ENCODE measurements around the gene PIK3R4. TPM values are rescaled to one million over a fixed set of nuclear protein-coding genes. Genes with fewer than 3 reads are reported as not detected.

Gene PIK3R4
- total and polyA plus RNA-seq, 11 donors, result 10.9 to 24.3 (median 15.7) TPM

DNA sequence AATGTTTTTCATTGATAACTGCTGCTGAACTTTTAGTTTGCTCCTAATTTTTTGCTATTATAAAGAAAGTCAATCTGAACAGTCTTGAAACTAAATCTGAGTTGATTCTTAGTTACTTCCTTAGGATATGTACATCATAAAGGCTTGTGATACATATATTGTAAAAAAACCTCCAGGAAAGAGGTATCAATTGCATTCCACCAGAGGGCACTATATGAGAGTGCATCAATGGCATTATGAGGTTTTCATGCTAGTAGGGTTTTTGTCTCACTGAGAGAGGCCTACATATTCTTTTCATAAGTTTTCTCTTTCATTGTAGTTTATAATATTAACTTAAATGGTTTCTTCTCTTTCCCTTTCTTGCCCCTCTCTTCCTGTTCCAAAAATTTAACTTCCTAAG lies 46.9 kb downstream of the PIK3R4 start:
- TF ChIP-seq, protein P1, sequence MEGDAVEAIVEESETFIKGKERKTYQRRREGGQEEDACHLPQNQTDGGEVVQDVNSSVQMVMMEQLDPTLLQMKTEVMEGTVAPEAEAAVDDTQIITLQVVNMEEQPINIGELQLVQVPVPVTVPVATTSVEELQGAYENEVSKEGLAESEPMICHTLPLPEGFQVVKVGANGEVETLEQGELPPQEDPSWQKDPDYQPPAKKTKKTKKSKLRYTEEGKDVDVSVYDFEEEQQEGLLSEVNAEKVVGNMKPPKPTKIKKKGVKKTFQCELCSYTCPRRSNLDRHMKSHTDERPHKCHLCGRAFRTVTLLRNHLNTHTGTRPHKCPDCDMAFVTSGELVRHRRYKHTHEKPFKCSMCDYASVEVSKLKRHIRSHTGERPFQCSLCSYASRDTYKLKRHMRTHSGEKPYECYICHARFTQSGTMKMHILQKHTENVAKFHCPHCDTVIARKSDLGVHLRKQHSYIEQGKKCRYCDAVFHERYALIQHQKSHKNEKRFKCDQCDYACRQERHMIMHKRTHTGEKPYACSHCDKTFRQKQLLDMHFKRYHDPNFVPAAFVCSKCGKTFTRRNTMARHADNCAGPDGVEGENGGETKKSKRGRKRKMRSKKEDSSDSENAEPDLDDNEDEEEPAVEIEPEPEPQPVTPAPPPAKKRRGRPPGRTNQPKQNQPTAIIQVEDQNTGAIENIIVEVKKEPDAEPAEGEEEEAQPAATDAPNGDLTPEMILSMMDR (IDR thresholded peaks at IDR 0.05), result peak in 8 of 12 donors; percentile 8 to 44 (median 37)
- TF ChIP-seq POLR2A (IDR thresholded peaks at IDR 0.05), result no peak
- Histone ChIP-seq H3K9me3 (no peaks in the 10 kb centered on the region), H3K4me3 (no peak overlapping the region), H3K27me3 (no peaks in the 10 kb centered on the region), H3K27ac (peak overlapping the region in 1 of 12 donors; percentile 23), H3K4me1 (no peaks in the 10 kb centered on the region), H3K36me3 (peaks cover 0 to 82% (median 57%) of the 10 kb centered on the region in 9 donors)
- no peak for ATAC-seq
- intact Hi-C loops (cut with DNase I), result no loop called here
- no peak for DNase-seq

DNA sequence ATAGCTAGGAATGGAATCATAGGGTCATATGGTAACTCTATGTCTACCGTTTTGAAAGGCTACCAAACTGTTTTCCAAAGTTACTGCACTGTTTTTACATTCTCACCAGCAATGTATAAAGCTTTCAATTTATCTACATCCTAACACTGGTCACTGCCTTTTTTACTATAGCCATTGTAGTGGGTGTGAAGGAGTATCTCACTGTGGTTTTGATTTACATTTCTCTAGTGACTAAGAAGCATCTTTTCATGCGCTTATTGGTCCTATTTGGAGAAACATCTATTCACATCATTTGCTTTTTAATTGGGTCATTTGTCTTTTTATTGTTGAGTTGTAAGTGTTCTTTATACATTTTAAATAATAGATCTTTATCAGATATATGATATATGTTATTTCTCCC lies 53.3 kb downstream of the PIK3R4 start:
- intact Hi-C loops (cut with DNase I), result no loop called here
- no peak overlapping the region for H3K27ac ChIP-seq
- TF ChIP-seq, protein P1 (IDR thresholded peaks at IDR 0.05), result no peak
- no peak for TF ChIP-seq POLR2A (IDR thresholded peaks at IDR 0.05)
- peaks cover 0 to 64% (median 30%) of the 10 kb centered on the region in 9 donors for H3K36me3 ChIP-seq
- H3K4me1 ChIP-seq, result no peaks in the 10 kb centered on the region
- 94 to 99% (median 98%) methylated on average over 2 of the region's 2 CpGs for WGBS, 4 donors
- H3K4me3 ChIP-seq, result no peak overlapping the region
- ATAC-seq (no peak), DNase-seq (no peak)
- no peaks in the 10 kb centered on the region for H3K27me3 ChIP-seq
- no peaks in the 10 kb centered on the region for H3K9me3 ChIP-seq

DNA sequence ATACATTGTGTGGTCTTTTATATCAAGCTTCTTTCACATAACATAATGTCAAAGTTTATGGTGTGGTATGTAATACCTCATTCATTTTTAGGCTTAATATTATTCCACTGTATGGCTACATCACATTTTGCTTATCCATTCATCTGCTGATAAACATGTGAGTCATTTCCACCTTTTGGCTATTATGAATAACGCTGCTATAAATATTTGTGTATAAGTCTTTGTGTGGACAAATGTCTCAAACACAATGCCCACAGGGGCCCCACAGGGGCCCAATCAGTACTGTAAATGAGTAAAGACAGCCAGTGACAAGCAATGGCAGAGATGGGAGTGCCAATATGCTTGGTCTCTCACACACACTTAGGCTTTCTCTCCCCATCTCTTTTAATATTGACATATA lies 54.2 kb downstream of the PIK3R4 start:
- no peaks in the 10 kb centered on the region for H3K4me1 ChIP-seq
- DNase-seq, result no peak
- H3K27ac ChIP-seq, result no peak overlapping the region
- no peak for ATAC-seq
- peaks cover 0 to 64% (median 35%) of the 10 kb centered on the region in 9 donors for H3K36me3 ChIP-seq
- no peaks in the 10 kb centered on the region for H3K9me3 ChIP-seq
- intact Hi-C loops (cut with DNase I), result no loop called here
- TF ChIP-seq, protein P1 (IDR thresholded peaks at IDR 0.05), result no peak
- TF ChIP-seq POLR2A (IDR thresholded peaks at IDR 0.05), result no peak
- H3K4me3 ChIP-seq, result no peak overlapping the region
- WGBS, 4 donors, result 57 to 79% (median 66%) methylated on average over 1 of the region's 1 CpG
- no peaks in the 10 kb centered on the region for H3K27me3 ChIP-seq

DNA sequence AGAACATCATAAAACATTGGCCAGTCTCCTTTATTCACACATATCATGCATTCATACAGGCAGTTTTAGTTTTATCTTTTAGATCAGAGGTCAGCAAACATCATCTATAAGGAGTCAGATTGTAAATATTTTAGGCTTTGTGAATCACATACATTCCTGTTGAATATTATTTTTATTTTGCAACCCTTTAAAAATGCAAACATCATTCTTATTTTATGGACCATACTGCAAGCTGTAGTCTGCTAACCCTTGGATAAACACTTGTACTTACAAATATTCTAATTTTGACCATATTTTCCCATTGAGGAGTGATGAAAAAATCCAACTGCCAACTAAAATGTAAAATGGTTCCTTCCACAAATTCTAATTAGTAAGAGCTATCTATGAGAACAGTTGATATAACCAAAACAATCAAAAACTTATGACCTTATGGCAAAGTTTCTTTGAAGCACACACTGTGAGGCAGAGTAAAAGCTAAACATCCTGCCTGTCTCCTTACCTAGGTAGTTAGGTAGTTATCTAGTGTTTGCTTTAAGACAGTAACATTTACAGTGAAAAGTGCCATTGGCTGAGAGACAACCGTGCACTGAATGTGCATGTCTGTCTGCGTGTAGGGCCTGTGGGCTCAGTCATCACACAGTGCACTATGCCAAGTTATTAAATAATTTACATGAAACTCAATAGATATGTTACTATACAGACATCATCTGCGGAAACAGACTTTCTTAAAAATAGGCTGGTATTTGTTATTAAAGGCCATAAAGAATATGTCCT lies 57.7 kb downstream of the PIK3R4 start:
- DNase-seq, result no peak
- Histone ChIP-seq H3K4me1 (no peaks in the 10 kb centered on the region), H3K9me3 (no peaks in the 10 kb centered on the region), H3K27me3 (no peaks in the 10 kb centered on the region), H3K27ac (no peak overlapping the region), H3K36me3 (peaks cover 0 to 75% (median 52%) of the 10 kb centered on the region in 9 donors), H3K4me3 (no peak overlapping the region)
- TF ChIP-seq POLR2A (IDR thresholded peaks at IDR 0.05), result no peak
- TF ChIP-seq, protein P1 (IDR thresholded peaks at IDR 0.05), result no peak
- WGBS, 4 donors, result 93 to 97% (median 94%) methylated on average over 3 of the region's 3 CpGs
- no peak for ATAC-seq
- intact Hi-C loops (cut with DNase I), result no loop called here
